Amniotic stem cell (primary cell): Measurements from ENCODE around the gene DNAH3.
"Not testable (repeated sequence)": the region's sequence is repeated elsewhere in the genome, so short reads cannot be mapped to it uniquely, and the experiment has no call there.

Source experiments
- DNase-seq: peaks from one replicate; lab custom pipeline; 2025; lab: John Stamatoyannopoulos, UW

DNAH3 gene

DNA sequence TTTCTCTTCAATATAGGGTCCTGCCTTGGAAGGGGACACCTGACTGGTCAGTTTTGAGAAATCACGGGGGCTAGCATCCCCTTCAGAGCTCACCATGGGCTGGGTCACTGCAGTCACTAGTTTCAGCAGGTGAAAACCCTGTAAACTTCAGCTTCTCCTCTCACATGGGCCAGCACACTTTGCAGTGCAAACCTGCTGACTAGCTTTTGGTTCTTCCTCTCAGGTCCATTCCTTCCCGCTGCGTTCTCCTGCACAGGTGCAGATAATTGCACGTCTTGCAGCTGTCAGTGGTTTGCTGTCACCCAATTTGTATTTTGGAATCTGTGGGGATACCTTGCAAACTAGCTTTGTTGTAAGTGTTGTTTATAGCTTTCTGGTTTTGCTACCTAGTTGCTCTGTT is 154.9 kb downstream of the DNAH3 start:
- DNase-seq, result no peak

DNA sequence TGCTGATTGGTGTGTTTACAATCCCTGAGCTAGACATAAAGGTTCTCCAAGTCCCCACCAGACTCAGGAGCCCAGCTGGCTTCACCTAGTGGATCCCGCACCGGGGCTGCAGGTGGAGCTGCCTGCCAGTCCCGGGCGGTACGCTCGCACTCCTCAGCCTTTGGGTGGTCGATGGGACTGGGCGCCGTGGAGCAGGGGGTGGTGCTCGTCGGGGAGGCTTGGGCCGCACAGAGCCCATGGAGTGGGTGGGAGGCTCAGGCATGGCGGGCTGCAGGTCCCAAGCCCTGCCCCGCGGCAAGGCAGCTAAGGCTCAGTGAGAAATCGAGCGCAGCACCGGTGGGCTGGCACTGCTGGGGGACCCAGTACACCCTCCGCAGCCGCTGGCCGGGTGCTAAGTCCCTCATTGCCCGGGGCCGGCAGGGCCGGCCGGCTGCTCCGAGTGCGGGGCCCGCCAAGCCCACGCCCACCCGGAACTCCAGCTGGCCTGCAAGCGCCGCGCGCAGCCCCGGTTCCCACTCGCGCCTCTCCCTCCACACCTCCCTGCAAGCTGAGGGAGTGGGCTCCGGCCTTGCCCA is 161.1 kb downstream of the DNAH3 start:
- not testable (repeated sequence) for DNase-seq

DNA sequence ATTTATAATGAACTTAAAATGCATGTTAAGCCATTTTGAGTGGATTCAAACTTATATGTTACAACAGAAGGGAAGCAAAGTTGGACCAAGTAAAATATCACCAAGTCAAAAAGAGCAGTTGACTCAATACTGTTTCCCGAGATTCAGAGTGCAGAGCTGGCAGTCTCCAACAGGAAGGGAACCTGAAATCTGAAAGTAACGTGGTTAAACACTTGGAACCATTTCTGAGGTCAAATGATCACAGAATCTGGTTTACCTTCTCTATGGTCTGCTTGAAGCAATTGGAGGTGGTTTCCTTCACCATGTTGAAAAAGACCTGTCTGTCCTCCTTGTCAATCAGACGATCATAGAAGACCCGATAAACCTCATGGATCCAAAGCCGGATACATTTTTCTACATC is 163.6 kb downstream of the DNAH3 start:
- DNase-seq, result no peak

DNA sequence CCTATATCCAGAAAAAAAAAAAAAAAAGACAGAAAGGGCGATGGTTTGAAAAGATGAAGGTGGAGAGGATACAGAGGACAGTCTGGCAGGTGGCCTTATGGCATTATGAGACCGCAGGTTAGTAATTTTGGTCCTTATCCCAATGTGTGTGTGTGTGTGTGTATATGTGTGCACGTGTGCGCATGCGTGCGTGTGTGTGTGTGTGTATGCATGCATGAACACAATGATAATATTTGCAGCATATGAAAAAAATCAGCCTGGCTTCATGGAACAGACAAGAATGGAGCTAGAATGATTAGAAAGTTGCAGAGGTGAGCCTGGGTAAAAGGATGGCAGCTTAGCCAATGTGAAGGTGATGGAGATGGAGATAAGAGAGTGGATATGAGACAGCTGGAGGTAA is 166.6 kb downstream of the DNAH3 start:
- DNase-seq, result no peak

DNA sequence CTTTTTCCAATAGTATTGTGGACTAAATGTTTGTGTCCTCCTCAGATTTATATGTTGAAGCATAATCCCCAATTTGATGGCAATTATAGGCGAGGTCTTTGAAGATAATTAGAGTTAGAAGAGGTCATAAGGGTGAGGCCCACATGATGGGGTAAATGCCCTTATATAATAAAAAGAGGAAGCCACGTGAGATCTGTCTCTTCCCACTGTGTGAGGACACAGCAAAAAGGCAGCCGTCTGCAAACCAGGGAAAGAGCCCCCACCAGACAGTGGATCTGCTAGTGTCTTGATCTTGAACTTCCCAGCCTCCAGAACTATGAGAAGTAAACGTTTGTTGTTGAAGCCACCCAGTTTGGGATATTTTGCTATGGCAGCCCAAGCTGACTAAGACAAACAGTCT is 174.1 kb downstream of the DNAH3 start:
- no peak for DNase-seq

DNA sequence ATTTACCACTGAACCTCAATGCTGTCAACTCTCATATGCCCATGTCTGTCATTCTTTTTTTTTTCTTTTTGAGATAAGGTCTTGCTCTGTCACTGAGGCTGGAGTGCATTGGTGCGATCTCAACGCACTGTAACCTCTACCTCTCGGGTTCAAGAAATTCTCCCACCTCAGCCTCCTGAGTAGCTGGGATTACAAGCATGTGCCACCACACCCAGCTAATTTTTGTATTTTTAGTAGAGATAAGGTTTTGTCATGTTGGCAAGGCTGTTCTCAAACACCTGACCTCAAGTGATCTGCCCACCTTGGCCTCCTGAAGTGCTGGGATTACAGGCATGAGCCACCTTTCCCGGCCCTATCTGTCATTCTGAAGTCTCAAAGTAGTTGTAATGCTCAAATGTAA is 177.4 kb downstream of the DNAH3 start:
- not testable (repeated sequence) for DNase-seq

DNA sequence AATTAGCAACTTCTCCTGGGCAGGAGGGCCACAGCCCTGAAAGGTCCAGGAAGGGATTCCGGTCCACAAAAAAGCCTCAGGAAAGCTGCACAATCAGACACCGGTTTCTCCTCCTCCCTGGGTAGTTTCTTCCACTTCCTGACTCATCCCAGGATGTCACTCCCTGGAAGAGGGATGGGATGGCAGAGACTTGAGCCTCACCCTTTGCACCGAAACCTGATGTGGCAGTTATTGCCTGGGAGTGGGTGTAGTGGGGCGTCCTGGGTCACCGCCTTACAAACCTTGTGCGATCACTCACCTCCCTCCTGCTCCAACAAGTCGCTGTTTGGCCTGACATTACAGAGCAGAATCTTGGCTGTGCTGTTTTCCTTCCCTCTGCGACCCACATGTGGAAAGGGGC is 179.2 kb downstream of the DNAH3 start:
- DNase-seq, result no peak

DNA sequence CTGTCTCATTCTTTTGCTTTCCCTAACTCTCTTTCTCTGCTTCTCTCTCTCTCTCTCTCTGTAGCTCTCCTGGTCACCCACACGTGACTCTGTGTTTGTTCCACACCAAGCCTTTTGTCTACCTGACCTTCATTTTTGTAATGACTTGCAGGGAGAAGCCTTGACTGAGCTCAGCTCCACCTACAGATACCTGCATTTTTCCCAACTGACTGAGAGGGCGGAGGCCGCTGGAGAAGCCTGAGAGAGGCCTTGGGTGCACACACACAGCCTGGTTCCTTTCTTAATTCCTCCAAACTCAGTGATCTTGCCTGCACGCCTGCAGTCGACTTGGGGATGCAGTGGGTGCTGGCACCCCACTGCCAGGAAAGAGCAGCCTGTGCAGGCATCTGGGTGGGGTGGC is 181.3 kb downstream of the DNAH3 start:
- DNase-seq, result no peak

DNA sequence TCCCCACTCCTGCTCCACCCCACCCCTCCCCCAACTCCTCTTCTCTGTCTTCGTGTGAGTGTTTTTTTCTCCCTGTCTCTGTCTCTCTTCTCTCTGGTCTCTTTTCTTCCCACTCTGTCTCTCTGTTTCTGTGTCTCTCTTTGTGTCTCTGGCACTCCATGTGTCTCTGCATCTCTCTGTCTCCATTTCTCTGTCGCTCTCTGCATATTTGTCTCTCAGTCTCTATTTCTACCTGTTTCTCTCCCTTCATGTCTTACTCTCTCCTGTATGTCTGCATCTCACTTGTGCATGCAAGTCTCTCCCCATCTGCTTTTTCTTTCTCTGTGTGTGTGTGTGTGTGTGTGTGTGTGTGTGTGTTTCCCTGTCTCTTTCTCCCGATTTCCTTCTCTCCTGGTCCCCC is 181.9 kb downstream of the DNAH3 start:
- DNase-seq, result no peak

DNA sequence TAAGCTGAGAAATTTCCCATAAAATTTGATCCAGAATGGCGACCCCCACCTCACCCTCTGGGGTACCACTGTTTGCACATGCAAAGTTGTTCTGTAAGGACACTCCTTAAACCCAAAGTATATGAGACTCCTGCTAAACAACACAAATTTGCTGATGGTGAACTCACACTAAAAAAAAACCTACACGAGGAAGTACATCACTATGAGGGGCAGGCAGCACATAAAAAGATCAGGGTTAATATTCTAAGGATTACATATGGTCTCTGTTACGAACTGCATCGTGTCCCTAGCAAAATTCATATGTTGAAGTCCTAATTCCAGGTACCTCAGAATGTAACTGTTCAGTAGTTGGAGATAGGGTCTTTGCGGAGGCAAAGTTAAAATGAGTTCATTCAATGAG is 189.7 kb downstream of the DNAH3 start:
- DNase-seq, result no peak

DNA sequence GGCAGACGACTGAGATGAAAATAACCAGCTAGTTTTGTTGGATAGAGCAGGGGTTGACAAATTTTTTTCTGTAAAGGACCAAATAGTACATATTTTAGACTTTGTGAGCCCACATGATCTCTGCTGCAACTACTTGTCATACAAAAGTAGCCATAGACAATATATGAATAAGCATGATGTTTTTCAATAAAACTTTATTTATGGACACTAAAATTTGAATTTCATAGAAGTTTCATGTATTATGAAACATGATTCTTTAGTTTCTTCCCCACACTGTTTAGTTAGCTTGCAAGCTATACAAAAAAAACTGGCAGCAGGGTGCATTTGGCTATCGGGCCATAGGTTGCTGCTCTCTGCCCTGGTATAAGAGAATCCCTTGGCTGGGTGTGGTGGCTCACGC is 193.5 kb downstream of the DNAH3 start:
- DNase-seq, result no peak

DNA sequence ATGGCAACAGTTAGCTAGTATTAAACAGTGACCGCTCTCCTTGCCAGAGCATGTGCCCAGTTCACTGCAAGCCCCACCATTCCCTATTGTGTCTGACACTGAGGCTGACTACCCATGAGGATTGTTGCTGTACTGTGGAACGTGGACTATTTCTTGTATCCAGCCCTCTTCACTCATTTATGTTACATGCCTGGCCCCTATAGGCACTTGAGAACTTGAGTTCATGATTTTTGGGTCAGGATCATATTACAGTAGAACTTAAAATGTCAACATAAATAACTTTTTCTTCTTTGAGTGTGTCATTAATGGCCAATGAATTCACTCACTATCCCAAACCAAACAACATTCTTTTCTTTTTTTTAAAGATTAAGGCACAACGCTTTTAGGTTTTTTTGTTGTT is 194.3 kb downstream of the DNAH3 start:
- DNase-seq, result no peak

DNA sequence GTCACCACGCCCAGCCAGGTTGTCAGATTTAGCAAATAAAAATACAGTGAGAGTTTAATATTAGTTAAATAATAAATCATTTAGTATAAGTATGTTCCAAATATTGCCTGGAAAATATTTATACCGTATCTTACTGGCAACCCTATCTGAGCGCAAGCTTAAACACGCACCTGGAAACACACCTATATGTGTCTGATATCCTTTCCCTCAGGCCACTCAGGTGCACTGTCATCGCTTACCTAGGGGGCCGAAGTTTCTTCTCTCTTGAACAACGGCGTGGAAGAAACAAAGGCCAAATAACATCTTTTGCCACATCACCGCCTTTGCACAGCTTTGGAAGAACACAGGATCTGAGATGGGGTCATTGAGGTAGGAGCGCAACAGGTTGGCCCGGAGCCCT is 196.1 kb downstream of the DNAH3 start:
- no peak for DNase-seq

DNA sequence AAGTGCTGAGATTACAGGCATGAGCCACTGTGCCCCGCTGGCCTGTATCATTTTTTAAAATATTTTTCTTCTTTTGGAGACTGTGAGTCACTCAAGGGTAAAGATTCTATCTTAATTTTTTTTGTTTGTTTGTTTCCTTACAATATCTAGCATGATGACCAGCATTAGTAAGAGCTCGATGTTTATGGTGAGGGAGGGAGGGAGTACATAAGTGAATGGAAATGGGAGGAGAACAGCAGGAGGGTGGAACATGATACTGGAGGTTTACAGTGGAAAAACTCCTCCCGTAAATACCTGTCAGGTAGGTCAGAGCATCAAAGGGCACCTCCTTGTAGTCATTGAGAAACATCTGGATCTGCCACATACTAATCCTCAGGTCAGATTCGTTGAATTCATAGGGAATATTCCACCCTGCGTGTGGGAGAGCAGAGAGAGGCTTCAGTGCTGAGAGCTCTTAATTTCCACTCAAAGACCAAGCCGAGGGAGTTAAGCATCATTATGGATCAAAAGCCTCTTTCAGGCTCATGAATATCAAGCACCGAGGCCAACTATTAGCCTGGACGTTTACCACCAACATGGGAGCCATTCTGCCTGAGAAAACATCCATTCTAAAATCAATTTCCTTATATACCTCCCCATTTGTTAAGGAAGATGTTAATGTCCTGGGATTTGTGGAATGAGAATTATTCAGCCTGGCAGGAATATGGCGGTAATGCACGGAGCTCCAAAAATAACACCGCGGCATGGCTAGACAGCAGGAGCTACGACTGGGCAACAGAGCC is 198.3 kb downstream of the DNAH3 start:
- DNase-seq, result no peak

DNA sequence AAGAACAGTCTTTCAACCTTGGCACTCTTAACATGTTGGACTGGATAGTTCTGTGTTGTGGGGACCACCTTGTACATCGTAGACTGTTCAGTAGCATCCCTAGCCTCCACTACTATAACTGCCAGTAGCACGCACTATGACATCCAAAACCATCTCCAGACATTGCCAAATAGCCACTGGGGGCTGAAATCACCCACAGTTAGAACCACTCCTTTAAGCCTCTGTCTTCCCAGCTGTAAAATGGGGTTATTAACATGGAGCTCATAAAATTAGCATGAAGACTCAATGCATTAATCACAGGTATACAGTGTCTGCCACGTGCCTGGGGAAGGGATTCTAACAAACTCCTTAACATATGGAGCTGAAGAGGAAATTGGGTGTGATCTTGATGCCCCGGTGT is 200.4 kb downstream of the DNAH3 start:
- no peak for DNase-seq

DNA sequence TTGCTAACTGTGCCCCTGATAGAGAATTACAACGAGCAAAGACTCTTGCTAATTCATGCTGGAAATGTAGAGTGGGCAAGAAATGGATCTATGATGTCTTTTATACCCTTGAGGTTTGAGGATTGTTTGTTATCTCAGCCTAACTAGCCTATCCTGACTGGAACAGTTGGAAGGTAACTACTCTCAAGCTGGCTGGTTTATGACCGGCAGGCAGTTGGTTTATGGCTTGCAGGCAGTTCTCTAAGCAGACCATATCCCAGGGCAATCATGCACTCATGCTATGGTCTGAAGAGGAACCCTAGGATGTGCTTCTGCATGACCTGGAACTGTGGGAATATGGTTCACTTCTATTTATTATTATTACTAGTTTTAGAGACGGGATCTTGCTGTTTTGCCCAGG is 201.0 kb downstream of the DNAH3 start:
- no peak for DNase-seq

DNA sequence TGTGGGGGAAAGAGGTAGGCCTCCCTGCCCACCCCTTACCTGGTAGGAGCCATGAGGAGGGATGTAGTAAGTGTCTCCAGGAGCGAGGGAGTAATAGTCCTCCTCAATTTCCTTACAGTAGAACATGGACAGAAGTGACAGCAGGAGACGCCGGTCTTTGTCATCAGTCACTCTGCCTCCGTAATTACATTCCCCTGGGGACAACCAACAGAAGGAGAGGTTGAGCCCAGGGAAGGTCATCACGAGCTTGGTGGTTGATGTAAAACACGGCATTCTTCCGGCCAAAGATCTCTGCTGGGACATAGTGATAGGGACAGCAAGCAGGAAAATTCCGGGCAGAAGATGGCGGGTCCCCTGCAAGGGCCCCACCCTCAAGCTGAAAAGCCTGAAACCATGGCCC is 202.2 kb downstream of the DNAH3 start:
- no peak for DNase-seq

DNA sequence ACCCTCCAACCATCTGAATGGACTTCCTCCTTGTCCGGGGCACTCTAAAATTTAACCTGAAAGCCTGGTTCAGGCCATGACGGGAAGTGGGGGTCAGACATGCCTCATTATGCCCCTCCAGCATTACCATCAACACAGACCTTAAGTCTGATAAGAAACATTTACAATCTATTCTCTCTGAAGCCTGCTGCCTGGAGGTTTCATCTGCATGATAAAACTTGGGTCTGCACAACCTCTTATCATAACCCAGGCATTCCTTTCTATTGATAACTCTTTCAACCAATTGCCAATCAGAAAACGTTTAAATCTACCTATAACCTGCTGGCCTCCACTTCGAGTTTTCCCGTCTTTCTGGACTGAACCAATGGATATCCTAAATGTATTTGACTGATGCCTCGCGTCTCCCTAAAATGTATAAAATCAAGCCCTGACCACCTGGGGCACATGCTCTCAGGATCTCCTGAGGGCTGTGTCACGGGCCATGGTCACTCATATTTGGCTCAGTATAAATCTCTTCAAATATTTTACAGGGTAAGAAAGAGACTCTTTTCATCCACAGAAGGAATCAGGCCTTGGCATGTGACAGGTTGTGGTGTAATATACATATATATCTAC is 204.5 kb downstream of the DNAH3 start:
- no peak for DNase-seq

DNA sequence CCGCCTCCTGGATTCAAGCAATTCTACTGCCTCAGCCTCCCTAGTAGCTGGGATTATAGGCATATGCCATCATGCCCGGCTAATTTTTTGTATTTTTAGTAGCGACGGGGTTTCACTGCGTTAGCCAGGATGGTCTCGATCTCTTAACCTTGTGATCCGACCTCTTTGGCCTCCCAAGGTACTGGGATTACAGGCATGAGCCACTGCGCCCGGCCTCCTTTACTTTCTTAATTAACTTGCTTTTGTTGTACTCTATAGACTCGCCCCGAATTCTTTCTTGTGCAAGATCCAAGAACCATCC is 205.1 kb downstream of the DNAH3 start:
- DNase-seq, result not testable (repeated sequence)

DNA sequence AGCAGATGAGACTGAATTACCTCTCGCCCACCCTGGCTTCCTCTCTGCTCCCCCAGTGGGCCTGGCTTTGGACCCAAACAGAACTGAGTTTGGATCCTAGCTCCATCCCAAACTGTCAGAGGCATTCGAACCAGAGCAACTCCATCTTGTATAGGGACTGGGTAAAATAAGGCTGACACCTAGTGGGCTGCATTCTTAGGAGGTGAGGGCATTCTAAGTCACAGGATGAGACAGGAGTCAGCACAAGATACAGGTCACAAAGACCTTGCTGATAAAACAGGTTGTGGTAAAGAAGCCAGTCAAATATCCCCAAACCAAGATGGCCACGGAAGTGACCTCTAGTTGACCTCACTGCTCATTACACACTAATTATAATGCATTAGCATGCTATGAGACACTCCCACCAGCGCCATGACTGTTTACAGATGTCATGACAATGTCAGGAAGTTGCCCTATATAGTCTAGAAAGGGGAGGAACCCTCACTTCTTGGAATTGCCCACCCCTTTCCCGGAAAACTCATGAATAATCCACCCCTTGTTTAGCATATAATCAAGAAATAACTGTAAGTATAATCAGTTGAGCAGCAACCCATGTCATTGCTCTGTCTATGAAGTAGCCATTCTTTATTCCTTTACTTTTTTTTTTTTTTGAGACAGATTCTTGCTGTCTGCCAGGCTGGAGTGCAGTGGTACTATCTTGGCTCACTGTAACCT is 205.6 kb downstream of the DNAH3 start:
- DNase-seq, result no peak

DNA sequence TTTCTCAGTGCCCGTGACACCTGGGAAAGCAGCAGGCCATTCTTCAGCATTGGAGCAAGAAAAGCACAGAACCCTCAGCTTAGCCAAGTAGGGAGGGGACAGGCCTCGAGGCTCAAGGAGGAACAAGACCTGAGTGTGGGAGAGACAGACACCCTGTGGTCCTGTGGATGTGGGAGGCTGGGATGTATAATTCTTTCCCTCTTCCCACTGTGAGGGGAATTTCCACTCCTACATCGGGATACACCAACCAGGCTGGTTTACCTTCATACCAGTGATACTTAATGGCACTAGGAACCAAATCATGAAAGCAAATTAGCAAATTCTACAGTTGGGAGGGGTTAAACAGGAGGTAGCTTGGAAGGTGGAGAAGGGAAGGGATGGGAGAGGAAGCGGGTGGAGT is 208.4 kb downstream of the DNAH3 start:
- DNase-seq, result no peak

DNA sequence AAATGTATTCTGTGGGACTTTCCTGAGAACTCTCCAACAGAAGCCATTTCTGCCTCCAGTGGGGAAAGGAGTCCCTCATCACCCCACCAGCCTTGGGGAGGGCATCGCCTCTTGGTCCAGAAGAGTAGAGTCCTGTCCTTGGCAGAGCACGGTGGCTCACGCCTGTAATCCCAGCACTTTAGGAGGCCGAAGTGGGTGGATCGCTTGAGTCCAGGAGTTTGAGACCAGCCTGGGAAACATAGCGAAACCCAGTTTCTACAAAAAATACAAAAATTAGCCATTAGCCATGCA is 209.1 kb downstream of the DNAH3 start:
- no peak for DNase-seq

DNA sequence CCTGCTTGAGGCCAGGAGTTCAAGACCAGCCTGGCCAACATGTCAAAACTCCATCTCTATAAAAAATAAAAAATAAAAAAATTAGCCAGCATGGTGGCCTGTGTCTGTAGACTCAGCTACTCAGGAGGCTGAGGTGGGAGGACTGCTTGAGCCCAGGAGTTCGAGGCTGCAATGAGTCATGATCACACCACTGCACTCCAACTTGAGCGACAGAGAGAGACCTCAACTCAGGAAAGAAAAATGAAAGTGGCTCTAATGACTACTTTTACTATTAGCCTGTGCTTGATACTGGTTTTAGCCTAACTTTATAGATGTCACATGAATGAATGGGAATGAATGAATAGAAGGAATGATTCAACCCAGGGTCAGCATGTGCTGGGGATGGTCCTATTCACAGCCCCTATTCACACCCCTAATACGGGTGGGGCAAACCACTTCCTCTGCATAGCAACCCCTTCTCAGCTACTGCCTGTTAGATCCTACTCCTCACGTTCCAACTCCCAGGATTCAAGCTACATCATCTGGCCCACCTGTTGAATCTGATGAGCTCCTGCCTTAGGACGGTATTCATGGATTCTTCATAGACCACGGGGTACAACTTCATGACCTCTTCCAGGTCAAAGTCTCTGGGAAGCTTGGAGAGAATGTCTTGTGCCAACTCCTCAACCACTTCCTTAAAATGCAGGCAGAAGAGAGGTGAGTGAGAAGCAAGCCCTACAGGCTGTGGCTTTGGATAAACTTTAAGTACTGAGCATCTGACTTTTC is 209.6 kb downstream of the DNAH3 start:
- DNase-seq, result no peak
